PFSK-1 (cell line): Measurements from ENCODE around the gene GARS1.

Experiments
- FOXP2 ChIP-seq: optimal IDR thresholded peaks from 2 replicates; pipeline ENCODE3; 2011; ENCODE audit warnings: borderline replicate concordance, control low read depth, inconsistent platforms; ENCODE audit not compliant: insufficient read depth; ENCODE audit errors: extremely low read length, extremely low read depth
- POLR2AphosphoS5 ChIP-seq: IDR thresholded peaks from 2 replicates; pipeline ENCODE4 v1.6.1; 2012; ENCODE audit warnings: low read depth, mild to moderate bottlenecking, control low read depth, low read length, moderate library complexity
- SIN3A ChIP-seq: IDR thresholded peaks from 2 replicates; pipeline ENCODE4 v1.6.1; 2012; ENCODE audit warnings: mild to moderate bottlenecking, low read length, moderate library complexity, borderline replicate concordance; ENCODE audit not compliant: insufficient read depth
- TAF1 ChIP-seq: IDR thresholded peaks from 2 replicates; pipeline ENCODE4 v1.6.1; 2012; ENCODE audit warnings: low read length, control low read depth, borderline replicate concordance; ENCODE audit not compliant: insufficient read depth
- TF ChIP-seq, protein P1 (sequence below), 2 experiments: IDR thresholded peaks; 2 replicates each; pipeline versions ENCODE4 v1.6.1 to v1.8.0; 2011 to 2012; ENCODE audit warnings: low read depth in 2 of 2, low read length in 2 of 2, control low read depth in 1 of 2, inconsistent platforms in 1 of 2, mild to moderate bottlenecking in 1 of 2, moderate library complexity in 1 of 2; ENCODE audit not compliant: insufficient read depth in 1 of 2

The GARS1 gene

DNA sequence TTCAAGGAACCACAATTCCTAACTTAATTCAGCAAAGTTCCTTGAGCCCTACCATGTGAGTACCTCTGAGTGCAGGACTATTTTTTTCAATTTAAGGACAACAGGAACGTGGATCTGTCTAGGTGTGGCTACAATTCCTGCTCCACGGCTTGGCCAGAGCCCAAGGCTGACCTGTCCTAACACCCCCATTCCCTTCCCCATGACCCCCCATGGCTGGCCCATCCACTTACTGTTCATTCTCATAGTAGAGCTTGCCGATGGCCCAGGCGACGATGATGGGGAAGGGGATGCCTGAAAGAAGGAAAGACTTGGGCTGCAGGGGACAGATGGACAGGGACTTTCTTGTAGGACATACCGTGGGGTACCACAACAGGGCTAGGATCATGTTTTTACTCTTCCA lies 67.2 kb downstream of the GARS1 start:
- TF ChIP-seq TAF1 (no peak), FOXP2 (no peak), SIN3A (no peak), POLR2AphosphoS5 (no peak)
- TF ChIP-seq, protein P1, sequence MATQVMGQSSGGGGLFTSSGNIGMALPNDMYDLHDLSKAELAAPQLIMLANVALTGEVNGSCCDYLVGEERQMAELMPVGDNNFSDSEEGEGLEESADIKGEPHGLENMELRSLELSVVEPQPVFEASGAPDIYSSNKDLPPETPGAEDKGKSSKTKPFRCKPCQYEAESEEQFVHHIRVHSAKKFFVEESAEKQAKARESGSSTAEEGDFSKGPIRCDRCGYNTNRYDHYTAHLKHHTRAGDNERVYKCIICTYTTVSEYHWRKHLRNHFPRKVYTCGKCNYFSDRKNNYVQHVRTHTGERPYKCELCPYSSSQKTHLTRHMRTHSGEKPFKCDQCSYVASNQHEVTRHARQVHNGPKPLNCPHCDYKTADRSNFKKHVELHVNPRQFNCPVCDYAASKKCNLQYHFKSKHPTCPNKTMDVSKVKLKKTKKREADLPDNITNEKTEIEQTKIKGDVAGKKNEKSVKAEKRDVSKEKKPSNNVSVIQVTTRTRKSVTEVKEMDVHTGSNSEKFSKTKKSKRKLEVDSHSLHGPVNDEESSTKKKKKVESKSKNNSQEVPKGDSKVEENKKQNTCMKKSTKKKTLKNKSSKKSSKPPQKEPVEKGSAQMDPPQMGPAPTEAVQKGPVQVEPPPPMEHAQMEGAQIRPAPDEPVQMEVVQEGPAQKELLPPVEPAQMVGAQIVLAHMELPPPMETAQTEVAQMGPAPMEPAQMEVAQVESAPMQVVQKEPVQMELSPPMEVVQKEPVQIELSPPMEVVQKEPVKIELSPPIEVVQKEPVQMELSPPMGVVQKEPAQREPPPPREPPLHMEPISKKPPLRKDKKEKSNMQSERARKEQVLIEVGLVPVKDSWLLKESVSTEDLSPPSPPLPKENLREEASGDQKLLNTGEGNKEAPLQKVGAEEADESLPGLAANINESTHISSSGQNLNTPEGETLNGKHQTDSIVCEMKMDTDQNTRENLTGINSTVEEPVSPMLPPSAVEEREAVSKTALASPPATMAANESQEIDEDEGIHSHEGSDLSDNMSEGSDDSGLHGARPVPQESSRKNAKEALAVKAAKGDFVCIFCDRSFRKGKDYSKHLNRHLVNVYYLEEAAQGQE (IDR thresholded peaks at IDR 0.05; ENCODE audit: insufficient read depth in 1 of 2, low read depth in 2 of 2, low read length in 2 of 2): no peak

DNA sequence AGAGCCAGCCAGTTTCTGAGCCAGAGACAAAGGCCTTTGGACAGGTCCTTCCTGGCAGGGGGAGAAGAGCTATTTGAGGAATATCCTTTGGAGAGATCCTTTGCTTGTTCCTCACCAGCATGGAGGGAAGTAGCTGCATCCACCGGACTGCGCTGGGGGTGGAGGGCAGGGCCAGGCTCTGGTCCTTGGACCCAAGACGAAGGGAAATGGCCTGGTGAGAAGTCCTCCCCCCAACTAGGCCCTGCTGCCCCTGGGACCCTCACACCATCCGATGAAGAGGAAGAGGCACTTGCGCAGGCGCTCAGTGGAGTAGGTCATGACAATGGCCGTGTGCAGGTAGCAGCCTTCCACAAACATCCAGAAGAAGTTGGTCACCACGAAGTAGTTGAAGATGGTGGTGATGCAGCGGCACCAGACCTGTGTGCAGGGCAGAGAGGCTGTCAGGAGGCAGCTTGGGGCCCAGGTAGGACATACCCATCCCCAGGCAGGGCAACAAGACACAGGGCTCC lies 67.8 kb downstream of the GARS1 start:
- TF ChIP-seq, protein P1 (IDR thresholded peaks at IDR 0.05; ENCODE audit: insufficient read depth in 1 of 2, low read depth in 2 of 2, low read length in 2 of 2): no peak
- TF ChIP-seq SIN3A (no peak), POLR2AphosphoS5 (no peak), TAF1 (no peak), FOXP2 (no peak)

GRCh38 chr7:30663414-30663813 lies 68.7 kb downstream of the GARS1 start:
- TF ChIP-seq, protein P1 (IDR thresholded peaks at IDR 0.05; ENCODE audit: insufficient read depth in 1 of 2, low read depth in 2 of 2, low read length in 2 of 2): no peak
- TF ChIP-seq TAF1 (no peak), FOXP2 (no peak), POLR2AphosphoS5 (no peak), SIN3A (no peak)

- TF ChIP-seq TAF1 (no peak), SIN3A (no peak), POLR2AphosphoS5 (no peak), FOXP2 (no peak)
- TF ChIP-seq, protein P1 (IDR thresholded peaks at IDR 0.05; ENCODE audit: insufficient read depth in 1 of 2, low read depth in 2 of 2, low read length in 2 of 2): no peak
These were observed 69.7 kb downstream of the GARS1 start for GRCh38 chr7:30664184-30664885.

DNA sequence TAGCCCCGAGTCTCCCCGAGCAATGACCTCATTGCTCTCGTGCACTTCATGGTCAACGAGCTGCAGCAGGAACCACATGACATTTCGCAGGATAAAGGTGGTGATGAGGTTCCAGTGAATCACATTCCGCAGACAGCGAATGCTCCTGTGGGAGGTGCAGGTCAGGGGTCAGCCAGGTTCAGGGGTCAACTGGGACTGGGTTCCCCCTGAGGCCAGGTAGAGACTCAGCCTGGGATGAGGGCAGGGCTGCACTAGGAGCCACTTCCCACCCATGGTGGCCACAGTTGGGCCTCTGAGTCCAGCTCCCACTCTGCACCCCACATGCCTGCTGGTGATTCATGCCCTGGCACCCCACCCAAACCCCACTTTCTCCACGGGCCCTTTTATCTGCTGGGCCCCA lies 70.4 kb downstream of the GARS1 start:
- no peak for TF ChIP-seq FOXP2
